GM12878 (cell line): ENCODE data around the gene GGT6. TPM values are rescaled to one million over a fixed set of nuclear protein-coding genes. Genes with fewer than 3 reads are reported as not detected.
"Not testable (repeated sequence)": the region's sequence is repeated elsewhere in the genome, so short reads cannot be mapped to it uniquely, and the experiment has no call there.

Experiments used
- ATAC-seq: fragments of 200-7000 bp; cut with Tn5 transposase; 3 replicates; pipeline ENCODE4 v1.9.1; 2020; ENCODE audit warnings: mild to moderate bottlenecking, moderate library complexity
- BruUV-seq: library from RNA; stranded (reverse); fragments of 400-500 nt; replicated peaks from 2 replicates; lab custom pipeline; 2021; lab: Mats Ljungman, UMichigan
- CTCF ChIA-PET: fragments of 300-600 bp; sonication (Branson Sonifier 250); formaldehyde crosslinking; extraction: SDS; loops from one replicate; lab custom pipeline; 2021; ENCODE audit warnings: inconsistent platforms; lab: Yijun Ruan, JAX
- POLR2A ChIA-PET: fragments of 350-600 bp; formaldehyde crosslinking; extraction: SDS; loops from one replicate; lab custom pipeline; 2021; ENCODE audit warnings: inconsistent platforms; lab: Charles Lee
- RAD21 ChIA-PET: fragments of 300-600 bp; sonication (Branson Sonifier 250); formaldehyde crosslinking; loops from one replicate; lab custom pipeline; 2023; ENCODE audit warnings: antibody characterized with exemption; ENCODE audit not compliant: unreplicated experiment; lab: Charles Lee
- SMC1A ChIA-PET: fragments of 300-600 bp; sonication (Branson Sonifier 250); formaldehyde crosslinking; loops from one replicate; lab custom pipeline; 2023; ENCODE audit not compliant: unreplicated experiment, uncharacterized antibody; lab: Charles Lee
- DNase-seq: peaks from one replicate; pipeline ENCODE4 v3.0.0-alpha.2; 2011; ENCODE audit warnings: low read depth, low spot score
- FAIRE-seq: peaks from 3 replicates; lab custom pipeline; 2011; peaks lifted over from hg19 to GRCh38; lab: Jason Lieb, UNC
- H2AFZ ChIP-seq: 2 replicates; pipeline ENCODE4 v1.6.0; 2011; ENCODE audit warnings: low read depth, low read length, control low read depth; ENCODE audit not compliant: control insufficient read depth
- H3K27ac ChIP-seq: 2 replicates; pipeline ENCODE4 v1.5.1; 2011; ENCODE audit warnings: control low read depth; ENCODE audit not compliant: control insufficient read depth, insufficient read depth
- H3K27me3 ChIP-seq, 2 experiments: replicated peaks in 1 of 2; 2 replicates each; pipeline versions ENCODE4 v1.6.0 to v1.6.1; 2011; ENCODE audit warnings: low read length in 1 of 2; ENCODE audit not compliant: control insufficient read depth in 2 of 2, insufficient read depth in 2 of 2
- H3K36me3 ChIP-seq, 2 experiments: 2 replicates each; pipeline ENCODE4 v1.5.1; 2011; ENCODE audit warnings: low read length in 1 of 2; ENCODE audit not compliant: control insufficient read depth in 2 of 2, insufficient read depth in 2 of 2
- H3K4me1 ChIP-seq: 2 replicates; pipeline ENCODE4 v1.6.1; 2011; ENCODE audit warnings: mild to moderate bottlenecking, low read length, moderate library complexity, mixed read lengths; ENCODE audit not compliant: control insufficient read depth, insufficient read depth
- H3K4me2 ChIP-seq: 2 replicates; pipeline ENCODE4 v1.6.0; 2011; ENCODE audit warnings: control low read depth; ENCODE audit not compliant: control insufficient read depth, insufficient read depth
- H3K4me3 ChIP-seq: fragments of 200-600 bp; sonication (generic); 2 replicates; pipeline ENCODE4 v1.5.1; 2016
- H3K79me2 ChIP-seq: 2 replicates; pipeline ENCODE4 v1.6.0; 2011; ENCODE audit warnings: low read length; ENCODE audit not compliant: control insufficient read depth, insufficient read depth
- H3K9ac ChIP-seq: 2 replicates; pipeline ENCODE4 v1.8.0; 2011; ENCODE audit warnings: low read length, control low read depth, mixed read lengths; ENCODE audit not compliant: control insufficient read depth, insufficient read depth
- H3K9me3 ChIP-seq: replicated peaks from 3 replicates; pipeline ENCODE4 v1.5.1; 2011; ENCODE audit warnings: mild to moderate bottlenecking, low read length; ENCODE audit not compliant: control insufficient read depth, insufficient read depth
- H4K20me1 ChIP-seq: 2 replicates; pipeline ENCODE4 v1.6.0; 2011; ENCODE audit not compliant: control insufficient read depth, insufficient read depth
- CEBPB ChIP-seq, 2 experiments: fragments of 150-350 bp in 1 of 2; IDR thresholded peaks; 2 replicates each; pipeline ENCODE4 v1.6.1; 2012 to 2014; ENCODE audit warnings: low read depth in 2 of 2, low read length in 2 of 2, borderline replicate concordance in 1 of 2, inconsistent platforms in 1 of 2
- CREB1 ChIP-seq: IDR thresholded peaks from 2 replicates; pipeline ENCODE4 v1.6.1; 2012; ENCODE audit warnings: low read depth, mild to moderate bottlenecking, inconsistent platforms
- EED ChIP-seq: sonication (generic); IDR thresholded peaks from 2 replicates; pipeline ENCODE4 v1.6.1; 2016; ENCODE audit warnings: antibody characterized with exemption, low read depth
- FOS ChIP-seq: IDR thresholded peaks from 3 replicates; pipeline ENCODE4 v1.6.1; 2011; ENCODE audit warnings: borderline replicate concordance; ENCODE audit not compliant: insufficient read length; ENCODE audit errors: extremely low read depth
- RAD51 ChIP-seq: fragments of 450-650 bp; IDR thresholded peaks from 2 replicates; pipeline ENCODE4 v1.6.1; 2016; ENCODE audit warnings: moderate library complexity, mild to moderate bottlenecking, inconsistent platforms
- RELA ChIP-seq: fragments of 450-650 bp; IDR thresholded peaks from 2 replicates; pipeline ENCODE4 v1.8.0; 2014; ENCODE audit warnings: borderline replicate concordance; ENCODE audit not compliant: partially characterized antibody
- SUPT20H ChIP-seq: IDR thresholded peaks from 2 replicates; pipeline ENCODE4 v1.6.1; 2011; ENCODE audit warnings: low read depth, mild to moderate bottlenecking, low read length, moderate library complexity, borderline replicate concordance; ENCODE audit not compliant: control insufficient read depth
- TCF12 ChIP-seq: IDR thresholded peaks from 2 replicates; pipeline ENCODE4 v1.6.1; 2011; ENCODE audit warnings: low read depth, mild to moderate bottlenecking, low read length
- WGBS: methylation state at CpG from one replicate; pipeline ENCODE4 v1.1.6; 2016; ENCODE audit warnings: low lambda C conversion rate; ENCODE audit not compliant: insufficient replicate concordance, insufficient coverage; ENCODE audit errors: missing lambda C conversion rate; 5-methylcytosine and 5-hydroxymethylcytosine counted together
- in situ Hi-C: fragments of 300-500 bp; cut with MboI; formaldehyde crosslinking; loops from 9 replicates; pipeline ENCODE4 v1.14.3; 2018; ENCODE audit warnings: mixed read lengths
- intact Hi-C: fragments of 100-400 bp; cut with micrococcal nuclease; formaldehyde crosslinking; loops from one replicate; pipeline ENCODE4 v1.14.2; 2022; ENCODE audit not compliant: unreplicated experiment
- polyA plus RNA-seq, 11 experiments: library from polyadenylated mRNA; depleted of rRNA in 4 of 11; unstranded in 6 of 11; stranded (reverse) in 5 of 11; fragments of >200 nt; fragmentation: Nextera tagmentation in 4 of 11; fragmentation: Illumina TruSeq in 1 of 11; extraction: Ambion mirVana in 4 of 11; extraction: Trizol in 1 of 11; gene quantifications; 1 replicate in 1 of 11; 2 replicates in 10 of 11; pipeline versions ENCODE4 v1.2.1 to v1.2.3, GENCODE V29; 2011 to 2016; ENCODE audit warnings: inconsistent platforms in 2 of 11, missing spikeins in 2 of 11, low read depth in 1 of 11
- total RNA-seq, 4 experiments: library from RNA; depleted of rRNA in 3 of 4; stranded (reverse); fragments of >200 nt in 3 of 4; fragmentation: Illumina TruSeq in 1 of 4; extraction: Trizol in 1 of 4; gene quantifications; 2 replicates each; pipeline versions ENCODE4 v1.2.1 to v1.2.3, GENCODE V29; 2013 to 2021
- TF ChIP-seq, protein P1 (sequence below): fragments of 450-650 bp; IDR thresholded peaks from 2 replicates; pipeline ENCODE4 v1.6.1; 2017; ENCODE audit warnings: mild to moderate bottlenecking

Gene GGT6
- total and polyA plus RNA-seq, 10 of the 15 experiments (the other 5 are each of a cell fraction or from before 2014, with no cell fraction given) = 0.01 to 0.26 (median 0.13) TPM; not detected in 5

DNA sequence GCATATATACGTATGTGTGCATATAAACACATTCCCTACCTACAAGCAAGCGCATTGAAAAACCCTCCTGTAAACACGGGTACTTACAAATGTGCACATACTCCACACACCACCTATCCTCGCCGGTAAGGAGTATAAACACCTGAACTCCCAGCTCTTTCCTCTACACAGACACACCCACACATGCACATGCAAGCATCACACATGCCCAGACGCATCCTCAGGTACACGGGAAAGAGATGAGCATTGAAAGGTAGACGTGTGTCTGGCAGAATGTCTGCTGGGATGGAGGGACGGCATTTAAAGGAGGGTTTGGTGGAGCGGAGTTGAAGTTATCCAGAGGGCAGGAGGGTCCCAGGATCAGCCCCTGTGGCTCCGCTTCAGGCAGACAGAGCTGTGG lies 19.3 kb upstream of the GGT6 start:
- FAIRE-seq = no peak
- Histone ChIP-seq H3K27me3 (peaks cover 4 to 8% of the 10 kb centered on the region in 2 experiments; a peak in 3 of 4 replicates), H3K36me3 (no peaks in the 10 kb centered on the region), H3K4me2 (no peak overlapping the region), H3K27ac (no peak overlapping the region), H3K4me1 (no peaks in the 10 kb centered on the region), H3K4me3 (no peak overlapping the region), H3K79me2 (no peaks in the 10 kb centered on the region), H3K9me3 (no peaks in the 10 kb centered on the region; the same call in 2 of the 3 replicates), H2AFZ (no peak overlapping the region), H4K20me1 (no peaks in the 10 kb centered on the region; the same call in 1 of the 2 replicates), H3K9ac (no peak overlapping the region)
- POLR2A ChIA-PET = no interaction called here
- in situ Hi-C loops = no loop called here
- no peak for ATAC-seq
- intact Hi-C loops = no loop called here
- RAD21 ChIA-PET = no interaction called here
- CTCF ChIA-PET = interaction anchor here (1.1 to 1.7 kb wide), 2 partner anchors 11 to 13 kb away, joined by 4 to 6 read pairs; no protein-coding TSS in a partner anchor
- WGBS = 34% methylated on average over 11 of the region's 11 CpGs
- no peak for TF ChIP-seq EED
- TF ChIP-seq, protein P1, sequence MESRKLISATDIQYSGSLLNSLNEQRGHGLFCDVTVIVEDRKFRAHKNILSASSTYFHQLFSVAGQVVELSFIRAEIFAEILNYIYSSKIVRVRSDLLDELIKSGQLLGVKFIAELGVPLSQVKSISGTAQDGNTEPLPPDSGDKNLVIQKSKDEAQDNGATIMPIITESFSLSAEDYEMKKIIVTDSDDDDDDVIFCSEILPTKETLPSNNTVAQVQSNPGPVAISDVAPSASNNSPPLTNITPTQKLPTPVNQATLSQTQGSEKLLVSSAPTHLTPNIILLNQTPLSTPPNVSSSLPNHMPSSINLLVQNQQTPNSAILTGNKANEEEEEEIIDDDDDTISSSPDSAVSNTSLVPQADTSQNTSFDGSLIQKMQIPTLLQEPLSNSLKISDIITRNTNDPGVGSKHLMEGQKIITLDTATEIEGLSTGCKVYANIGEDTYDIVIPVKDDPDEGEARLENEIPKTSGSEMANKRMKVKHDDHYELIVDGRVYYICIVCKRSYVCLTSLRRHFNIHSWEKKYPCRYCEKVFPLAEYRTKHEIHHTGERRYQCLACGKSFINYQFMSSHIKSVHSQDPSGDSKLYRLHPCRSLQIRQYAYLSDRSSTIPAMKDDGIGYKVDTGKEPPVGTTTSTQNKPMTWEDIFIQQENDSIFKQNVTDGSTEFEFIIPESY = no peak
- no peak for TF ChIP-seq SUPT20H
- TF ChIP-seq CEBPB (IDR thresholded peaks at IDR 0.05; ENCODE audit: borderline replicate concordance in 1 of 2, low read depth in 2 of 2, low read length in 2 of 2) = no peak
- no peak for TF ChIP-seq TCF12
- no peak for TF ChIP-seq RELA
- no peak for TF ChIP-seq CREB1
- TF ChIP-seq FOS = no peak
- TF ChIP-seq RAD51 = no peak
- no peak for DNase-seq
- no TSS peak for BruUV-seq
- SMC1A ChIA-PET = no interaction called here

DNA sequence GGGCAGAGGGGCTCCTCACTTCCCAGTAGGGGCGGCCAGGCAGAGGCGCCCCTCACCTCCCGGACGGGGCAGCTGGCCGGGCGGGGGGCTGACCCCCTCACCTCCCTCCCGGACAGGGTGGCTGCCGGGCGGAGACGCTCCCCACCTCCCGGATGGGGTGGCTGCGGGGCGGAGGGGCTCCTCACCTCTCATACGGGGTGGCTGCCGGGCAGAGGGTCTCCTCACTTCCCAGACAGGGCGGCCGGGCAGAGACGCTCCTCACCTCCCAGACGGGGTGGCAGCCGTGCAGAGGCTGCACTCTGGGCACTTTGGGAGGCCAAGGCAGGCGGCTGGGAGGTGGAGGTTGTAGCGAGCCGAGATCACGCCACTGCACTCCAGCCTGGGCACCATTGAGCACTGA lies 18.0 kb upstream of the GGT6 start:
- intact Hi-C loops, FAIRE-seq, H3K27ac ChIP-seq, H3K9me3 ChIP-seq, RAD21 ChIA-PET, H2AFZ ChIP-seq, BruUV-seq, H3K9ac ChIP-seq, H3K27me3 ChIP-seq, H4K20me1 ChIP-seq, H3K4me1 ChIP-seq, H3K79me2 ChIP-seq, POLR2A ChIA-PET, SMC1A ChIA-PET, H3K4me2 ChIP-seq, in situ Hi-C loops, CTCF ChIA-PET, H3K4me3 ChIP-seq, ATAC-seq, H3K36me3 ChIP-seq, DNase-seq: not testable (repeated sequence)
- WGBS = 88% methylated on average over 16 of the region's 24 CpGs
